Activated CD4-positive, alpha-beta memory T cell treated with anti-CD3 and anti-CD28 coated beads for 36 hours (primary cell): ENCODE measurements around the gene C16orf92. TPM values are rescaled to one million over a fixed set of nuclear protein-coding genes. Genes with fewer than 3 reads are reported as not detected.
A peak's percentile ranks its signal among the peaks of the same experiment; 100 is the strongest.
"Not testable (repeated sequence)": the region's sequence is repeated elsewhere in the genome, so short reads cannot be mapped to it uniquely, and the experiment has no call there.

Source experiments
- CTCF ChIA-PET: fragments of 350-600 bp; sonication (Branson Sonifier 250); formaldehyde crosslinking; loops from one replicate; lab custom pipeline; 2021; ENCODE audit warnings: antibody characterized with exemption, inconsistent platforms; lab: Charles Lee
- POLR2A ChIA-PET: fragments of 350-600 bp; sonication (Branson Sonifier 250); formaldehyde crosslinking; loops from one replicate; lab custom pipeline; 2021; ENCODE audit warnings: antibody characterized with exemption; lab: Charles Lee
- DNase-seq: peaks from one replicate; pipeline ENCODE4 v3.0.0-alpha.2; 2020
- H3K27ac Mint-ChIP-seq: one replicate; pipeline ENCODE4 v1.8.0; 2021; ENCODE audit warnings: mixed read lengths
- H3K27me3 Mint-ChIP-seq: one replicate; pipeline ENCODE4 v1.8.0; 2021; ENCODE audit warnings: mixed read lengths
- H3K36me3 Mint-ChIP-seq: one replicate; pipeline ENCODE4 v1.8.0; 2021; ENCODE audit warnings: mixed read lengths
- H3K4me1 Mint-ChIP-seq: one replicate; pipeline ENCODE4 v1.8.0; 2021; ENCODE audit warnings: low read depth, mixed read lengths
- H3K4me3 Mint-ChIP-seq: one replicate; pipeline ENCODE4 v1.8.0; 2021; ENCODE audit warnings: mild to moderate bottlenecking, mixed read lengths
- H3K9me3 Mint-ChIP-seq: one replicate; pipeline ENCODE4 v1.8.0; 2021; ENCODE audit warnings: mixed read lengths
- intact Hi-C: fragments of 100-400 bp; cut with micrococcal nuclease; formaldehyde crosslinking; loops from one replicate; pipeline ENCODE4 v1.15.1; 2023
- total RNA-seq, 2 experiments: library from RNA; stranded (reverse); gene quantifications; one replicate each; pipeline ENCODE4 v1.2.3, GENCODE V29; 2021

Gene C16orf92
- total RNA-seq, 2 experiments from 2014 or later, result not detected

GRCh38 chr16:30009085-30009862 is 13.7 kb upstream of the C16orf92 start:
- H3K4me1 Mint-ChIP-seq, result peaks cover 12% of the 10 kb centered on the region
- ChIA-PET POLR2A (interaction anchor here (1.0 kb wide), 1 partner anchor 46 kb away, joined by 3 read pairs; no protein-coding TSS in a partner anchor), CTCF (interaction anchor here (1.2 kb wide), 1 partner anchor 23 kb away, joined by 4 read pairs; no protein-coding TSS in a partner anchor)
- H3K4me3 Mint-ChIP-seq, result no peak overlapping the region
- intact Hi-C loops, result no loop called here
- no peaks in the 10 kb centered on the region for H3K36me3 Mint-ChIP-seq
- H3K9me3 Mint-ChIP-seq, result no peaks in the 10 kb centered on the region
- H3K27ac Mint-ChIP-seq, result no peak overlapping the region
- no peak for DNase-seq
- peaks cover 22% of the 10 kb centered on the region for H3K27me3 Mint-ChIP-seq

- Mint-ChIP-seq H3K4me3 (peak overlapping the region; percentile 62), H3K9me3 (no peaks in the 10 kb centered on the region), H3K27me3 (peaks cover 22% of the 10 kb centered on the region), H3K36me3 (no peaks in the 10 kb centered on the region), H3K4me1 (peaks cover 12% of the 10 kb centered on the region), H3K27ac (no peak overlapping the region)
- no peak for DNase-seq
- intact Hi-C loops, result no loop called here
- ChIA-PET POLR2A (no interaction called here), CTCF (interaction anchor here (1.6 kb wide), 1 partner anchor 162 kb away, joined by 5 read pairs; no protein-coding TSS in a partner anchor)
These were observed 12.8 kb upstream of the C16orf92 start for GRCh38 chr16:30009990-30010843.

GRCh38 chr16:30010844-30011713 is 11.9 kb upstream of the C16orf92 start, which contains the start of gene DOC2A:
Gene DOC2A, minus strand, starts transcription at chr16:30011027. Its CDS starts 805 bp downstream, at chr16:30010222.
- H3K4me1 Mint-ChIP-seq, result peaks cover 12% of the 10 kb centered on the region
- peak; percentile 52 for DNase-seq
- no peaks in the 10 kb centered on the region for H3K36me3 Mint-ChIP-seq
- peak within 1 kb of the TSS; percentile 66 for H3K4me3 Mint-ChIP-seq
- ChIA-PET CTCF (interaction anchor here (1.6 kb wide), 1 partner anchor 163 kb away, joined by 5 read pairs; no protein-coding TSS in a partner anchor), POLR2A (no interaction called here)
- H3K27ac Mint-ChIP-seq, result no peak within 1 kb of the TSS
- intact Hi-C loops, result no loop called here
- H3K9me3 Mint-ChIP-seq, result no peaks in the 10 kb centered on the region
- peaks cover 22% of the 10 kb centered on the region for H3K27me3 Mint-ChIP-seq

DNA sequence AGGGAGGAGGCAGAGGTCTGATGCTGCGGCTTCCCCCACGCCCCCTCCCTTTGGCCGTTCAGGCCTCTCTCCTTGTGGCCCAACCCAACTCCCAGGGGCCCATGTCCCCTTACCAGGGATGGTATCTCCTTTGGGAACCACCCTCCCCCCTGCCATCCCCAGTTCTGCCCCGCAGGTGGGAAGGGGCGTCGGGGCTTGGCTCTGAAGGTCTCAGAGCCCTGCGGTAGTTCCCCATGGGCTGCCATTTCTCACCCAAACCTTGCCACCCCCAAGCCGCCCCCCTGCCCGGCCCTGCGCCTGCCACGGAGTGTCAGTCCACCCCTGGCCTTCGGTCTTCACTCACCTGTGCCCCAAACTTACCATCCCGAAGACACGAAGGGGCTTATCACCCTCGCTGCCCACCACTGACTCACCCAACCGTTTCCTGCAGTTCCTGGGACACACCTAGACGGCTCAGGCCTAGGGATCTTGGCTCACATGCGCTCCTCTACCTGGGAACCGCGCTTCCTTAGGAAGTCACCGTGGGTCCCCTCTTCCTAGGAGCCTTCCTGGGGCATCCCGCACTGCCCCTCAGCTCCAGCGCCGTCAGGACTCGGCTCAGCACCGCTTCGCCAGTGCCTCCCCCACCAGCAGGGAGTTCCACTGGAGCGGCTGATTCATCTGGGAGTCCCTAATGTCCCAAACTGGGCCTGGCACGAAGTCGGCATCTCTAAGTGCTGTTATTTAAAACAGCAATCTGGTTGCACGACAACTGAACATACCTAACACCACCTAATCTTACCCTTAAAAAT is 11.1 kb upstream of the C16orf92 start:
- DNase-seq, result no peak
- intact Hi-C loops, result no loop called here
- peak overlapping the region; percentile 66 for H3K4me3 Mint-ChIP-seq
- H3K4me1 Mint-ChIP-seq, result peaks cover 12% of the 10 kb centered on the region
- no peak overlapping the region for H3K27ac Mint-ChIP-seq
- peaks cover 22% of the 10 kb centered on the region for H3K27me3 Mint-ChIP-seq
- ChIA-PET CTCF (no interaction called here), POLR2A (no interaction called here)
- H3K36me3 Mint-ChIP-seq, result no peaks in the 10 kb centered on the region
- H3K9me3 Mint-ChIP-seq, result no peaks in the 10 kb centered on the region

DNA sequence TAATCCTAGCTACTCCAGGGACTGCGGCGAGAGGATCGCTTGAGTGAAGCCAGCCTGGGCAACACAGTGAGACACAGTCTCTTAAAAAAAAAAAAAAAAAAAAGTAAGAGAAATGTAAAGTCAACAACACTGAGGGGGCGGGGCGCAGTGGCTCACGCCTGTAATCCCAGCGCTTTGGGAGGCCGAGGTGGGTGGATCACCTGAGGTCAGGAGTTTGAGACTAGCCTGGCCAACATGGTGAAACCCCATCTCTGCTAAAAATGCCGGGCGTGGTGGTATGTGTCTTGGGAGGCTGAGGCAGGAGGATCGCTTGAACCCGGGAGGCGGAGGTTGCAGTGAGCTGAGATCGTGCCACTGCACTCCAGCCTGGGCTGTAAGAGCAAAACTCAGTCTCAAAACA is 10.4 kb upstream of the C16orf92 start:
- intact Hi-C loops, CTCF ChIA-PET, H3K9me3 Mint-ChIP-seq, H3K36me3 Mint-ChIP-seq, H3K27ac Mint-ChIP-seq, DNase-seq, H3K4me3 Mint-ChIP-seq, POLR2A ChIA-PET: not testable (repeated sequence)
- Mint-ChIP-seq H3K4me1 (peaks cover 12% of the 10 kb centered on the region), H3K27me3 (peaks cover 22% of the 10 kb centered on the region)

DNA sequence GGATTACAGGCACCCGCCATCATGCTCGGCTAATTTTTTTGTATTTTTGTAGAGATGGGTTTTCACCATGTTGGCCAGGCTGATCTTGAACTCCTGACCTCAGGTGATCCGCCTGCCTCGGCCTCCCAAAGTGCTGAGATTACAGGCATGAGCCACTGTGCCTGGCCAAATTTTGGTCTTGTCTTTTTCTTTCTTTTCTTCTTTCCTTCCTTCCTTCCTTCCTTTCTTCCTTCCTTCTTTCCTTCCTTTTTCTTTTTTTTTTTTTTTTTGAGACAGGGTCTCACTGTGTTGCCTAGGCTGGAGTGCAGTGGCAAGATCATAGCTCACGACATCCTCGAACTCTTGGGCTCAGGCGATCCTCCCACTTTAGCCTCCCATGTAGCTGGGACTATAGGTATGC is 7.5 kb upstream of the C16orf92 start:
- H3K4me1 Mint-ChIP-seq, POLR2A ChIA-PET, H3K27ac Mint-ChIP-seq: not testable (repeated sequence)

DNA sequence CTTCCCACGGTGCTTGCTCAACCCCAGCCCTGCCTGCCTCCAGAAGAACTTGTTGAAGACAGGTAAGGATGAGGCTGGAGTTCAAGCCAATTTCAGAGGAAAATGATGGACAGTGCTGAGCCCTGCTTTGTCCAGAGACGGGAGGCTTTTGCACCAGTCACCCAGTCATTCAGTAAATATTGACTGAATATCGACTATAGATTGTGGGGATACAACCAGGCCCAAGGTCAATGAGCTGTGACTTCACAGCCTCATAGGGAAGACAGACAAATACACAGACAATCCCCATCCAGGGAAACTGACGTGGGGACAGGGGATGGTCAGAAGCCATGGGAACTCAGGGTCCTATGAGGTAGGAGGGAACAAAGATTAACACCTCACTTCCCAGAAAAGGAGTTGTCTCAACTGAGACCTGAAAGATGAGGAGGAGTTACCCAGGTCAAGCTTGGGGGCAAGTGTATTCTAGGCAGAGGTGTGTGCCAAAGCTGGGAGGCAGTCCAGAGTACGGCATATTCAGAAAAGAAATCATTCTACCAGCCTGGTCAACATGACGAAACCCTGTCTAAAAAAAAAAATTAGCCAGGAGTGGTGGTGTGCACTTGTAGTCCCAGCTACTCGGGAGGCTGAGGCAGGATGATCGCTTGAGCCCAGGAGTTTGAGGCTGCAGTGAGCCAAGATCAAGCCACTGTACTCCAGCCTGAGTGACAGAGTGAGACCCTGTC is 6.3 kb upstream of the C16orf92 start:
- no peaks in the 10 kb centered on the region for H3K36me3 Mint-ChIP-seq
- ChIA-PET CTCF (interaction anchor here (1.1 to 5.4 kb wide), 2 partner anchors 15 to 325 kb away, joined by 3 to 25 read pairs; partner anchors contain the start of gene TLCD3B), POLR2A (no interaction called here)
- DNase-seq, result no peak
- no peak overlapping the region for H3K4me3 Mint-ChIP-seq
- H3K27me3 Mint-ChIP-seq, result peaks cover 7% of the 10 kb centered on the region
- no peak overlapping the region for H3K27ac Mint-ChIP-seq
- H3K4me1 Mint-ChIP-seq, result peaks cover 8% of the 10 kb centered on the region
- no peaks in the 10 kb centered on the region for H3K9me3 Mint-ChIP-seq
- intact Hi-C loops, result no loop called here

More for the DNA sequence above, 7.5 kb upstream of the C16orf92 start:
- H3K36me3 Mint-ChIP-seq, H3K27me3 Mint-ChIP-seq, H3K4me3 Mint-ChIP-seq, DNase-seq, intact Hi-C loops, H3K9me3 Mint-ChIP-seq: not testable (repeated sequence)
- CTCF ChIA-PET, result interaction anchor here (0.6 to 5.4 kb wide), 2 partner anchors 10 to 16 kb away, joined by 3 to 25 read pairs; partner anchors contain the start of gene TLCD3B

GRCh38 chr16:30017277-30017656 is 5.7 kb upstream of the C16orf92 start:
- CTCF ChIA-PET, result interaction anchor here (0.6 to 5.4 kb wide), 4 partner anchors 15 to 392 kb away, joined by 3 to 25 read pairs (median 4); partner anchors contain the start of genes INO80E and TLCD3B

GRCh38 chr16:30017937-30018336 is 5.1 kb upstream of the C16orf92 start:
- H3K4me3 Mint-ChIP-seq, H3K27ac Mint-ChIP-seq, H3K27me3 Mint-ChIP-seq, H3K4me1 Mint-ChIP-seq, H3K9me3 Mint-ChIP-seq, DNase-seq, intact Hi-C loops, H3K36me3 Mint-ChIP-seq: not testable (repeated sequence)
- CTCF ChIA-PET, result interaction anchor here (0.6 to 5.4 kb wide), 8 partner anchors 13 to 391 kb away, joined by 3 to 25 read pairs (median 3); partner anchors contain the start of genes INO80E and TLCD3B
- POLR2A ChIA-PET, result interaction anchor here (0.6 kb wide), 1 partner anchor 68 kb away, joined by 3 read pairs; no protein-coding TSS in a partner anchor

More at GRCh38 chr16:30017277-30017656, 5.7 kb upstream of the C16orf92 start:
- Mint-ChIP-seq H3K36me3 (no peaks in the 10 kb centered on the region), H3K27ac (no peak overlapping the region), H3K4me3 (no peak overlapping the region), H3K9me3 (no peaks in the 10 kb centered on the region), H3K27me3 (peaks cover 3% of the 10 kb centered on the region), H3K4me1 (peaks cover 4% of the 10 kb centered on the region)
- intact Hi-C loops, result no loop called here
- DNase-seq, result no peak
- POLR2A ChIA-PET, result no interaction called here

DNA sequence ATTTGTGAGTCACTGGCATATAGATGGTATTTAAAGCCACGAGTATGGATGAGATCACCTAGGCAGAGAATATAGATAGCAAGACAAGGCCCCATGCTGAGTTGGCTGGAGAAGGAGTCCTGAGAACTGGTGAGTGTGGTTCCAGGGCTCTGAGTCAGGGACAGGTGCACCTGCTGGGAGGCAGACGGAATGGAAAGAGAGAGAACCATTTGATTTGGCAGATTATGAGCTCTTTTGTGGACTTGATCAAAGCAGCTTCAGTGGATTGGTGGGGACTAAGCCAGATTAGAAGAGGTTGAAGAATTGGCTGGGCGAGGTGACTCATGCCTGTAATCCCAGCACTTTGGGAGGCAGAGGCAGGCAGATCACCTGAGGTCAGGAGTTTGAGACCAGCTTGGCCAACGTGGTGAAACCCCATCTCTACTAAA is 4.3 kb upstream of the C16orf92 start:
- POLR2A ChIA-PET, result no interaction called here

More for the DNA sequence above, 4.3 kb upstream of the C16orf92 start:
- Mint-ChIP-seq H3K27me3 (peaks cover 3% of the 10 kb centered on the region), H3K4me3 (no peak overlapping the region), H3K36me3 (no peaks in the 10 kb centered on the region), H3K9me3 (no peaks in the 10 kb centered on the region), H3K27ac (no peak overlapping the region), H3K4me1 (peaks cover 4% of the 10 kb centered on the region)
- intact Hi-C loops, result no loop called here
- DNase-seq, result no peak
- CTCF ChIA-PET, result interaction anchor here (1.0 to 5.4 kb wide), 4 partner anchors 13 to 327 kb away, joined by 3 to 25 read pairs (median 3); partner anchors contain the start of genes INO80E and TLCD3B
